NOMO-1 treated with DMSO at 0.1 percent for 48 hours (cell line): ENCODE results near the gene ARL6IP1.
A peak's percentile ranks its signal among the peaks of the same experiment; 100 is the strongest.
"Not testable (repeated sequence)": the region's sequence is repeated elsewhere in the genome, so short reads cannot be mapped to it uniquely, and the experiment has no call there.

Experiments
- DNase-seq: peaks from one replicate; lab custom pipeline; 2025; ENCODE audit not compliant: unreplicated experiment; lab: John Stamatoyannopoulos, UW

ARL6IP1 gene

DNA sequence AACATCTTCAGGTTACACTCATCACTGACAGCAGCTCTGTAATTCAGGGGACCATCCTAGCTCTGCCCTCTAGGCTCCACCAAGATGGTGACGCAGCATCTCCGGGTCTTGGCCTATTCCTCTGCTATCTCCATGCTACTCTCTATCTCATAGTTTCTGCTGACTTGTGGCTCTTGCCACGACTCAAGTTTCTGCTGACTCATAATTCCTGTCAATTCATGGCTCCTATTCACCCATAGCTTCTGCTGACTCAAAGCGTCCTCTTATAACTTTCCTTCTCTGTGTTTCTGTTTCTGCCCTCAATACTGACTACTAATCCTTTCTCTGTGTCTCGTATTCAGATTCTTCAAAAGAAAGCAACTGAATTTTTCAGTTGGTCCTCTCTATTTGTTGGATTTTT is 38.6 kb downstream of the ARL6IP1 start:
- not testable (repeated sequence) for DNase-seq

- DNase-seq = peak; percentile 35
Observed at GRCh38 chr16:18759598-18760520, 41.5 kb downstream of the ARL6IP1 start.

DNA sequence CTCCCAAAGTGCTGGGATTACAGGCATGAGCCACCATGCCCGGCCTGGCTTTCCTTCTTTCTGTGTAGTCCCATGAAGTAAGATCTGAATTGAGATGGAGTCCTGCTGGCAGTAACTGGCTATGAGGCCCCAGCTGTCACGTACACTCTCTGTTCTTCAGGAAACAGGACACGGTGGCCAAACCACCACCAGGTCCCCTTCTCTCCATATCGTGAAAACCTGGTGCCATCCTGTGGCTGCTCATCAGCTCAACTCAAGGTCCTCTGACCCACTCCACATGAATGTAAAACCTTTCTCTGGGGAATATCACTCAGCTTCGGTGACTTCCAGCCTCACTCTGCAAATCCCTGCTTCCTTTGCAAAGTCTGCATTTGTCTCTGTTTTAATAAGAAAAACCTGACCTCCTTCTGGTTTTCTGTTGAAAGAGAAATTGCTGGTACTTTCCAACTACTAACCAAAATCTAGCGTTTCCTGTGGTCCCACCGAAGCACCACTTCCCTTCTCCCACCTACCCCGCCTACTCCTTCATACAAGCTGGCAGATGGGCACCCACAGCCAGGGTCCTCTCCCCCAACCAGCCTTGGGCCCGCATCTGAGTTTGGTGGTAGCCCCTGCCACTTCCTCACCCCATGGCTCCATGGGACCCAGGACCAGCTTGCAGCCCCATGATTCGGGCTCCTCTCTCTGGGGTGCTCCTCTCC is 43.2 kb downstream of the ARL6IP1 start:
- DNase-seq = not testable (repeated sequence)

GRCh38 chr16:18756639-18757038 is 44.7 kb downstream of the ARL6IP1 start:
- DNase-seq = not testable (repeated sequence)

DNA sequence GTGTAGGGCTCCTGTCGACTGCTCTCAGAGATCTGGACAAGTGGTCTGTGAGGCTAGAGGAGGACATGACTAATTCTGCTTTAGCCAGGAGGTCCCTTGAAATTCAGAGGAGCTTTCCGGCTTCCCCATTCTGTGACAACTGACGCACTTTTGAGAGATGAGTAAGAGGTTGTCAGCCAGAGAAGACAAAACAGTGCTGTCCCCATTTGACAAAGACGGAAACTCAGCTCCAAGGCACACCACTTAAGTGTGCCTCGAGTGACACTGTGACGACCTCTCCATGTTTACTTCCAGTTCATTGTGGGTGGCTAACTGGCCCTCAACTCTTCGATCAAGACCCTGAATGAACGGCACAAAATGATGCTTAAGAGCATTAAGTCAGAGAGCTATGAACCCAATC is 58.5 kb downstream of the ARL6IP1 start:
- peak; percentile 6 for DNase-seq
